ENCODE measurements around the gene SUSD5. TPM values are rescaled to one million over a fixed set of nuclear protein-coding genes. Genes with fewer than 3 reads are reported as not detected.
"Not testable (repeated sequence)": the region's sequence is repeated elsewhere in the genome, so short reads cannot be mapped to it uniquely, and the experiment has no call there.

The SUSD5 gene
- total RNA-seq, 2 experiments from 2014 or later = not detected

GRCh38 chr3:33111581-33111980, 107.0 kb downstream of the SUSD5 start:
- H3K4me1 Mint-ChIP-seq = peaks cover 9% of the 10 kb centered on the region
- no peak for DNase-seq
- H3K27ac Mint-ChIP-seq = no peak overlapping the region
- no peak for ATAC-seq (ENCODE audit: low read depth)
- peaks cover 2% of the 10 kb centered on the region for H3K27me3 Mint-ChIP-seq
- no peaks in the 10 kb centered on the region for H3K9me3 Mint-ChIP-seq
- POLR2A ChIA-PET = interaction anchor here (0.7 kb wide), 1 partner anchor 127 kb away, joined by 4 read pairs; no protein-coding TSS in a partner anchor
- H3K36me3 Mint-ChIP-seq = no peaks in the 10 kb centered on the region
- no peak overlapping the region for H3K4me3 Mint-ChIP-seq

GRCh38 chr3:33106854-33107253, 111.8 kb downstream of the SUSD5 start:
- POLR2A ChIA-PET; H3K27me3 Mint-ChIP-seq; H3K9me3 Mint-ChIP-seq; H3K36me3 Mint-ChIP-seq; H3K27ac Mint-ChIP-seq; ATAC-seq (ENCODE audit: low read depth); DNase-seq; H3K4me1 Mint-ChIP-seq; H3K4me3 Mint-ChIP-seq: not testable (repeated sequence)

- Mint-ChIP-seq H3K36me3 (no peaks in the 10 kb centered on the region), H3K27ac (no peak overlapping the region), H3K9me3 (no peaks in the 10 kb centered on the region), H3K4me1 (no peaks in the 10 kb centered on the region), H3K27me3 (peaks cover 6% of the 10 kb centered on the region), H3K4me3 (no peak overlapping the region)
- POLR2A ChIA-PET = interaction anchor here (1.2 kb wide), 1 partner anchor 8 kb away, joined by 3 read pairs; the partner anchor contains the start of gene CRTAP
- no peak for DNase-seq
- no peak for ATAC-seq (ENCODE audit: low read depth)
Observed at GRCh38 chr3:33105341-33105948, 113.2 kb downstream of the SUSD5 start.

GRCh38 chr3:33104803-33105202, 113.8 kb downstream of the SUSD5 start:
- Mint-ChIP-seq H3K27me3 (peaks cover 5% of the 10 kb centered on the region), H3K27ac (no peak overlapping the region), H3K4me3 (no peak overlapping the region), H3K4me1 (no peaks in the 10 kb centered on the region), H3K9me3 (no peaks in the 10 kb centered on the region), H3K36me3 (no peaks in the 10 kb centered on the region)
- POLR2A ChIA-PET = interaction anchor here (1.2 kb wide), 1 partner anchor 9 kb away, joined by 3 read pairs; the partner anchor contains the start of gene CRTAP
- ATAC-seq (ENCODE audit: low read depth) (no peak), DNase-seq (no peak)

GRCh38 chr3:33103480-33103879, 115.1 kb downstream of the SUSD5 start:
- Mint-ChIP-seq H3K4me1 (no peaks in the 10 kb centered on the region), H3K27ac (no peak overlapping the region), H3K4me3 (no peak overlapping the region), H3K36me3 (no peaks in the 10 kb centered on the region), H3K9me3 (no peaks in the 10 kb centered on the region), H3K27me3 (peaks cover 8% of the 10 kb centered on the region)
- POLR2A ChIA-PET = no interaction called here
- DNase-seq (no peak), ATAC-seq (ENCODE audit: low read depth) (no peak)

GRCh38 chr3:33103034-33103433, 115.6 kb downstream of the SUSD5 start:
- Mint-ChIP-seq H3K4me3 (no peak overlapping the region), H3K9me3 (no peaks in the 10 kb centered on the region), H3K27me3 (peaks cover 8% of the 10 kb centered on the region), H3K4me1 (no peaks in the 10 kb centered on the region), H3K36me3 (no peaks in the 10 kb centered on the region), H3K27ac (no peak overlapping the region)
- DNase-seq = no peak
- no peak for ATAC-seq (ENCODE audit: low read depth)
- POLR2A ChIA-PET = no interaction called here

- H3K27ac Mint-ChIP-seq = no peak overlapping the region
- ATAC-seq (ENCODE audit: low read depth) (no peak), DNase-seq (no peak)
- peaks cover 2% of the 10 kb centered on the region for H3K36me3 Mint-ChIP-seq
- H3K9me3 Mint-ChIP-seq = no peaks in the 10 kb centered on the region
- peaks cover 11% of the 10 kb centered on the region for H3K4me1 Mint-ChIP-seq
- POLR2A ChIA-PET = no interaction called here
- H3K4me3 Mint-ChIP-seq = no peak overlapping the region
- peaks cover 8% of the 10 kb centered on the region for H3K27me3 Mint-ChIP-seq
Observed at GRCh38 chr3:33100229-33100628, 118.4 kb downstream of the SUSD5 start.

Other genes starting within 250 kb of the SUSD5 start
- gene GLB1, start 121.7 kb downstream of the SUSD5 start, total RNA-seq = 10 to 100 TPM; 40.6 to 46.0 TPM
- 10 to 100 TPM in 1 of 2 experiments, 1 to 10 TPM in 1; 9.8 to 10.9 TPM for gene TMPPE, start 121.7 kb downstream of the SUSD5 start, total RNA-seq
- 10 to 100 TPM; 36.0 to 39.4 TPM for gene CRTAP, start 104.8 kb downstream of the SUSD5 start, total RNA-seq
- gene FBXL2, start 58.6 kb upstream of the SUSD5 start, total RNA-seq = not detected
- 10 to 100 TPM; 66.8 to 73.9 TPM for gene UBP1, start 221.6 kb upstream of the SUSD5 start, total RNA-seq

Measured in activated naive CD8-positive, alpha-beta T cell treated with anti-CD3 and anti-CD28 coated beads, Interleukin-2, amount 10 ng/mL, durations not matched to agents 7 days and 5 days (primary cell).